IPS DF 19.7 (cell line): ENCODE results near the gene NTN1.

Experiments used
- DNase-seq: peaks from one replicate; pipeline ENCODE4 v3.0.0-alpha.2; 2013; ENCODE audit warnings: low read depth, low spot score

Gene NTN1

DNA sequence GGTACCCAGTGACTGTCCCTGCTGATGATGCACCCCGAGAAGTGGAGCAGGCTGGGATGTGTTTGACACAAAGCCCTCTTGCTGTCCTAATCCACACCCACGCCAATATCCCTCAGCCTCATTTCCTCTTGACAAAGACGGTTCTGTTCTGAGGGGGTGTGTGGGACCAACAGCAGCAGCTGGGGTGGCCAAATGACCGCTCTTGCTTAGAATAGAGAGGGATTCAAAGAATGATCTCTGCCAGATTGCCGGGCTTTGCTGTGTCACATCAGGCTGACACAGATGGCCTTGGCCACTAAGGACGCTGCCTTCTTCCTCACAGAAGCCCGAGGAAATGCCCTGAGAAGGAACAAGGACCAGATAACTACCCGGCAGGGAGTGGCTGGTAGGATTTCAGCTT, 250.7 kb downstream of the NTN1 start:
- DNase-seq = no peak

DNA sequence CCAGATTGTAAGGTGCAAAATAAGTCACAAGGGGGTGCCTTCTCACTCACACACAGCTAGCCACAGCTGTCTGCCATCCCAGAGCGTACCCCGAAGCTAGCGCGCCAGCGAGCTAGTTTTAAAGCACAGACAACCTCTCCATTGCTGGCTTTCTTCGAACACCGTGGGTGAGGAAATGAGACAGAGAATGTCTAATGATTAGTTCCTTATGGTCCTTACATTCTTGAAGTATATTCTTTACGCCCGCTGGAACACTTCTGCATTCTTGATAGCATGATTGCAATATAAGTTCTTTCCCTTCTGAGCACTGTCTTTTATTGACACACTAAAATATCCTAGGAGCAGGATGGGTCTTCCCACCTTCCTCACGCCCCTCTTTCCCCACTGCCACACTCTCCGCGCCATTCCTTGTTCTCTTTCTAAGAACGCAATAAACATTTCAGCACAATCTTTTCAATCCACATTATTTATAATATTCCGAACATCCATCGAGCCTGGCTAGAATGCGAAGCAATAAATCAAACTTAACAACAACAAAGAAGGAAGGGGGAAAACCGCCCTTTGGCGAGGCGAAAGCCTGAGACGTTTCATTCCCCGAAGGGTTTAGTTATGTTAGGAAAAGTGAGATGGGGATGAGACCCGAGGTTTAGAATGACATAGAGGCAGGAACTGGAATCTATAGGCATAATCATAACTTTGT, 251.3 kb downstream of the NTN1 start:
- no peak for DNase-seq

DNA sequence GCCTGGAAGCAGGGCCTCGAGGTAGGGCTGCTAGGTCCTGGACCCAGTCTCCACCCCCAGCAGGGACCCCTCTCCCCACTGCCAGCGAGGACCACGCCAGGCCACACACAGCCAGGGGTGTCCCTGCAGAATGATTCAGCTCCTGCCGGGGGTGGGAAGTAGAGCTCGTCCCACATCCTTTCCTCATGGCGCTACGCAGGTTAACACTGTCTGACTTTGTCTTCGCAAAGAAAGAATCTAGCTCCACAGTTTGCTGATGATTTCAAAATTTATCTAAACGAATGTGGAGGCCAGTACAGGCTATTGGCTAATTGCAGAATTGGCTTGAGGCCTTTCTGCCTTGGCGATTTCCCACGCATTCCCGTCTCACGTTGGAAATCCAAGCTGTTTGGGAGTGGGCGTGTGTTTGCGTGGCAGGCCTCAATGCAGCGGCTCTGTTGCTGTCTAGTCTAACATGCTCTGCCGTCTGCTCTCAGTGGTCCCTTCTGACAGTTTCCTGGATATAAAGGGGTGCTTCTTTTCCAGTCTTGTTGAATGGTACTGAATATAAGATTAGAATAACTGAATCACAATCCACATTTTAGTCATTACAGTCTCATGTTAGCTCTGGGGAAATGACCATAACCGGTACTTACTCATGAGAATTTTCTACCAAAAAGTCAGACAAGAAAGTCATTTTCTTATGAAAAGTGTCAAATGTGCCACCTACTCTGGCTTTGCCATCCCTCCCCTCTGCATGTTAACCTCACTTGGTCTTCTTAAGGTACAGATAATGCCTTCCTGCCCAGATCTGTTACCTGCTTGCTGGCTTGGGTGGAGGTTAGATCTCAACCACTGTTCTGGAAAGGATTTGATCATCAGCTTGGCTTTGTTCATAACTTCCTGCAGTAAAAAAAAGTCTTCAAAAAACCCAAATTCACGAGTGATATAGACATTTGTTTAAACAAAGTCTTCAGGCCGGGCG, 252.4 kb downstream of the NTN1 start:
- DNase-seq = no peak

DNA sequence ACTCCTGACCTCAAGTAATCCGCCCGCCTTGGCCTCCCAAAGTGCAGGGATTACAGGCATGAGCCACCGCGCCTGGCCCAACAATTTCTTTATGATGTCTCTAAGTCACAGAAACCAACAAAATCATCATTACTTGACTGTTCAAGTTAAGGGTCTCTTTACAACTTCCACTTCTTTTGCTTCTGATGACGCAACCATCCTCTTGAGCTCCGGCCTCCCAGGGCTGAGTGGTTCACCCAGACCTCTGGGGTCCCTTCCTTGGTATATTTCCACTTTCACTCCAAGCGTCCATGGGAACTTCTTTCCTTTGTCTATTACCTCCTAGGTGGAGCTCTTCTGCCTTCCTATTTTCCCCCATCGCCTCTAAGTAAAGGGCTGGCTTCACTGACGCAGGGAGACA, 253.7 kb downstream of the NTN1 start:
- no peak for DNase-seq

DNA sequence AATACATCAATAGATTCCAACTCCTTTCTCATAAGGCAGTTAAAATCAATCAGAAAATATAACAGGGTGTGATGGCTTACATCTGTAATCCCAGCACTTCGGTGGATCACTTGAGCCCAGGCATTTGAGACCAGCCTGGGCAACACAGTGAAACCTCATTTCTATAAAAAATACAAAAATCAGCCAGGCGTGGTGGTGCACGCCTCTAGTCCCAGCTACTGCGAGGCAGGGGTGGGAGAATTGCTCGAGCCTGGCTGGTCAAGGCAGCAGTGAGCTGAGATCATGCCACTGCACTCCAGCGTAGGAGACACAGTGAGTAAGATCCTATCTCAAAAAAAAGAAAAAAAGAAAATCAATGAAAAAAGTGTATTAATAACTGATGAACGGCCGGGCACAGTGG, 258.6 kb downstream of the NTN1 start:
- DNase-seq = no peak

DNA sequence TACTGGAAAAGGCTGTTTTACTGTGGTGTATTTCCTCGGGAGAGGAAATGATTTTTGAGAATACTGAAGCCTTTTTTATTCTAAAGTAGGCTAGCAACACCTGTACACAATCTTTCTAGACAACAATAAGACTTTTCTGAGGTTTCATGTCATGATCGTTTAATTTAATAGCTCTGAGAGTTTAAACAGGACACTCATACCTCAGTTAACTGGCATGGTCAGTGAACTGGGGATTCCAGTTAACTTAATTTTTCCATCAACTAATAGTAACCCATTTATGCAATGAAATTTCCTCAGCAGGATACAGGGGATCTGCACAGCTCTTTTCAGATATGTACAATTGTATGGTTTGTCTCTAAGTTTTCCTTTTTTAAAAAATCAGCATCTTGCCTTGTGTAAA, 262.6 kb downstream of the NTN1 start:
- no peak for DNase-seq

DNA sequence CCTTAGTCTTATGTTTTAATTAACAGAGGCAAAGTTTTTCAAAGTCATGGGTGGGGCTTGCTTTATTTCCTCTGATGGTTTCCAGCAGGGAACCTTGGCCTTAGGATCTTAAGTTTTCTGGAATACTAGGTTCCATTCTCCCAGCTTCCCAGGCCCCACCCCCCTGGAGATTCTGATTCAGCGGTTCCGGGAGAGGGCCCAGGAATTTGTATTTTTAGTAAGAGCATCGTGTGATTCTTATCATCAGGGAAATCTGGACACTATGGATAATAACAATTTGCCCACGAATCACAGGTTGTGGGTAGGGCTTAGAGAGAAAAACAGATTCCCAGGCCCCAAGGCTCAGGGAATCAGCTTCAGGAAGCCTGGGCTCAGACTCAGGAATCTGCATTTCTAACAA, 263.6 kb downstream of the NTN1 start:
- no peak for DNase-seq

DNA sequence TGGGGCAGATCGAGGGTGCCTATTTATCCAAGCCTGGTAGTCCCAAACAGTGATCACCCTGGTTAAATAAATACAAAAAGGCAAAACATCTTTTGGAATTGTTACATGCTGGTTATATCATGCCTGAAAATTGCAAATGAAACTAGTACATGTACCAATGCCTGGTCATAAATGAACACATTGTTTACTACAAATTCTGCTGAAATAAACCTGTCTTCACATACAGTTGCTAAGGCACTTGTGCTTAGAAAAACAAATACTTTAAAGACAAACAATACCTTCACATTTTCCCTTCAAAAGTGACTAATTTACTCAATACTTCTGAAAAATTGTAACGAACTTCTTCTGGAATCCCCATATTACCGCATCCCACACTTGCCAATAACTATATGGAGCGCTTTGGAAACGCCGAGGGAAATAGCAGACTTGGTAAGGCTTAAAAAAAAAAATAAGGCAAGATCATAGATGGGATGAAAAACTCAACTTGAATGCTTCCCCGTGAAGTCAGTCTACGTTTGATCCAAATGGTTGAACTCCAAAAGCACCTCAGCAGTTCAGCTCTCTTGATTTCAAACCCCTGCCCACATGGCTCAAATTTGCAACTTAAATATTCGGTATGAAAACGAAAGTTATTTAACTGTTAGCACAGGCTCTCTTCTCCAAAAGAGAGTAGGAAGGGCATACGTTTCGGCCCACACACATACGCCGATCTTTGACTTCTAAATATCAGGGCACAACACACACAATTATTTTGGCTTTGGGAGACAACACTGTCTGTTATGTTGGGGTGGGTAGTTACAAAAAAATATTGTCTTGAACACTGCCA, 264.5 kb downstream of the NTN1 start:
- DNase-seq = no peak

DNA sequence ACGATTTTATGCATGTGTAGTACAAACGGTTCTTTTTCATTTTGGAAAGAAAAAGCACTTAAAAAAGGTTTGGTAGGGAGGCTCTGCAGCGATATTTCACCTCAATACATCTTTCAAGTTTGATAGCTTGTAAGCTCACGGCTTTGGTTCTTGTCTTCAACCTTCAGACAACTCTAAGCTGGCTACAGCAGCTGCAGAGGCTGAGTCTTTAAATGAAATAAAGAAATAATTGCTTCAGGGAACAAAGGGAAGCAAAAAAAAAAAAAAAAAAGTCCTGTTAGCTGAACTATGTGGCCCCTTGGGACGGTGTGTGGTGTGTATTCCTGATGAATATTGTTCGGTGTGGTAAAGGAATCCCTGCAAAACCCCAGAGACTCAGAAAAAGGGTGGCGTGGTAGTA, 265.1 kb downstream of the NTN1 start:
- DNase-seq = no peak

DNA sequence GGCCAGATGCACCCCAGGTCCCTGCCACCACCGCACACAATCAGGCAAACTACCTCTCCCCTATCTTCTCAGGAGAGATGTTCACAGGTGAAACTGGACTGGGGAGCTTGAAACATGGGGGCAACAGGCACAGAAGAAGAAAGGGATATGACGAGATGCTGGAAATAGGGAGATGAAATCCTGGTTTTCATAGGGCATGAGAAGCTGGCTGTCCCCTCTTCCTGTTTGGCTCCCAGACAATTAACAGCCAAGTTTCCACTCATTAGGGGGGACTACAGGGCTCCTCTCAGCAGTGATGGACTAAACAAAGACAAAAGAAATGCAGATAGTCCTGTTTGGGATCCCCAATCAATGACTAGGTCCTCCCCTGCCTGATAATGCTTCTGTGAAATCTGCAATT, 266.0 kb downstream of the NTN1 start:
- no peak for DNase-seq

DNA sequence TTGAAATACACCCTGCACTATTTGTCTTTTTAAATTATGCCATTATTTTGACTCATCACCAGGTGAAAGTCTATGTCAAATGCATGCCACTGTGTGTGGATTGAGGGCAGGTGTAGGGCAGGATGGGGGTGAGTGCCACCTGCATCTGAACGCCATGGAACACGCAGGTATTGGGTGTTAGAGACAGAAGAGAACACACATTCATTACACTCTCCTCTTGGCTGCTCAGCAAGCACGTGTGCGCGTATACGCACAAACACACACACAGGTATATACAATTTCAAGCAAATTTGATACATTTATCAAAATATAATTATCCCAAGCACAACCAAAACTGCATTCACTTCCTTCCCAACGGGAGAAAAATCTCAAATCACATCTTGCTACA, 268.9 kb downstream of the NTN1 start:
- no peak for DNase-seq

DNA sequence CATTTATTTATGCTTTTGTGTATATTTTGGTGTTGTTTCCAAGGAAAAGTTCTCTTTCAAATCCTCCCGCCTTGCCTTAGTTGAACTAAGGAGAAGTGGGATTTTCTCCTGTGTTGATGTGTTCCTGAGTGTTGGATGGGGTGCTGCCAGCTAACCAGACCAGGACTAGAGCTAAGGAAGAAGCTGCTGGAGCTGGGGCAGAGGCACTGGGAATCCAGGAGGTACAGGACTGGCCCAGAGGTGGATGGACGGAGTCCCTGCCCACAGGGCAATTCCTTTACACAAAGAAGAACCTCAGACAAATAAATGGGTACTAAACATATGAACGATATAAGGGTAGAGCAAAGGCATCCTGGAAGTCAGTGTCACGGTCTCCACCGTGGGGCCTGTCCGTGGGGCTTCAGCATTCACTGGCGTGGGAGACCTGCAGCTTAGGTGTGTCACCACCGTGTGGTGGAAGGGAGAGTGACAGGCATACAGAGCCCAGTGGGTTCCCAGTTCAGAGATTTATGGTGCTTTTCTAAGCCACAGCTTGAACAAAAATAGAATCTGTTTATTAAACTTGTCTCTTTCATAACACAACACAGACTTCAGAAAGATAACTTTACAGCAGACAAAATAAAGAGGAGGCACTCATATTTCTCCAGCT, 270.7 kb downstream of the NTN1 start:
- DNase-seq = no peak

DNA sequence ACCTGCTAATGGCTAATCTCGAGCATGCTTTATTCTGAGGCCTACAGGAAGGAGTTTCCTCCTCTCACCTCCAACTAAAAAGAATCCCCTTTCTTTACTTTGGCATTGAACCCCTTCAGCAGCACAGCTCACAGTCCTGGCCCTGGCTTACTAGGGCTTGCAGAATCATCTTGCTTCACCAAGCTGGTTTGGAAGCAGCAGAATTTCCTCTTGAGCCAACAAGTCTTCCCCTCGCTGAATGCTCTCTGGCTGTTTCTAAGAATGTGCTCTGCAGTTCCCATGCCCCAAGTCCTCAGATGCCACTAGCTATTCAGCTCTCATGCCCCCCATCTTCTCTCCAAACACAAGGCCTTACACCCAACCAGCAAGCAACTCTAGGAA, 271.2 kb downstream of the NTN1 start:
- DNase-seq = no peak
